K562 (cell line): ENCODE data around the gene CMTR1. TPM values are rescaled to one million over a fixed set of nuclear protein-coding genes. Genes with fewer than 3 reads are reported as not detected.

Source experiments
- ATAC-seq: fragments of 200-7000 bp; cut with Tn5 transposase; 3 replicates; pipeline ENCODE4 v1.9.1; 2020; ENCODE audit warnings: moderate library complexity
- BruUV-seq: library from RNA; stranded (reverse); fragments of 400-500 nt; replicated peaks from 2 replicates; lab custom pipeline; 2021; lab: Mats Ljungman, UMichigan
- CTCF ChIA-PET: fragments of 300-600 bp; formaldehyde crosslinking; extraction: SDS; loops from one replicate; lab custom pipeline; 2021; ENCODE audit warnings: low intra/inter-chr PET ratio; lab: Yijun Ruan, JAX
- POLR2A ChIA-PET: fragments of 300-600, 350-650 bp; sonication (Branson Sonifier 250); formaldehyde crosslinking; extraction: SDS; loops from one replicate; lab custom pipeline; 2021; ENCODE audit warnings: antibody characterized with exemption, inconsistent platforms; lab: Yijun Ruan, JAX
- DNase-seq, 4 experiments: peaks; one replicate each; pipeline versions ENCODE4 v3.0.0 to v3.0.0-alpha.2; 2011 to 2018; ENCODE audit warnings: low spot score in 3 of 4, mixed read lengths in 3 of 4; ENCODE audit errors: extremely low read depth in 1 of 4
- FAIRE-seq: peaks from 2 replicates; lab custom pipeline; 2011; peaks lifted over from hg19 to GRCh38; lab: Jason Lieb, UNC
- H2AFZ ChIP-seq: 2 replicates; pipeline ENCODE4 v1.6.0; 2011; ENCODE audit warnings: low read depth, low read length, control low read depth, inconsistent platforms
- H3K27ac ChIP-seq: fragments of 200-600 bp; 3 replicates; pipeline ENCODE4 v1.8.0; 2011; ENCODE audit warnings: low read depth, mild to moderate bottlenecking, control low read depth, inconsistent platforms, low read length, moderate library complexity, mixed read lengths; ENCODE audit errors: extremely low read depth
- H3K27me3 ChIP-seq, 2 experiments: fragments of 300-600 bp in 1 of 2; 2 replicates in 1 of 2; 3 replicates in 1 of 2; pipeline versions ENCODE4 v1.6.0 to v1.8.0; 2011; ENCODE audit warnings: inconsistent platforms in 2 of 2, low read length in 2 of 2, mild to moderate bottlenecking in 1 of 2, mixed read lengths in 1 of 2, moderate library complexity in 1 of 2; ENCODE audit not compliant: control insufficient read depth in 2 of 2, insufficient read depth in 2 of 2
- H3K36me3 ChIP-seq: fragments of 300-600 bp; 3 replicates; pipeline ENCODE4 v1.8.0; 2011; ENCODE audit warnings: mild to moderate bottlenecking, low read length, inconsistent platforms; ENCODE audit not compliant: control insufficient read depth, insufficient read depth
- H3K4me1 ChIP-seq, 2 experiments: fragments of 200-600 bp in 1 of 2; replicated peaks in 1 of 2; 2 replicates in 1 of 2; 3 replicates in 1 of 2; pipeline versions ENCODE4 v1.5.1 to v1.8.0; 2011; ENCODE audit warnings: inconsistent platforms in 2 of 2, low read length in 2 of 2, mild to moderate bottlenecking in 1 of 2, mixed read lengths in 1 of 2, moderate library complexity in 1 of 2; ENCODE audit not compliant: control insufficient read depth in 2 of 2, insufficient read depth in 2 of 2
- H3K4me2 ChIP-seq: 2 replicates; pipeline ENCODE4 v1.6.1; 2011; ENCODE audit warnings: low read length, control low read depth, inconsistent platforms, mixed read lengths; ENCODE audit not compliant: insufficient read depth
- H3K4me3 ChIP-seq: fragments of 200-600 bp; sonication (generic), shearing (Covaris generic); 2 replicates; pipeline ENCODE4 v1.5.1; 2016; ENCODE audit warnings: control low read depth, inconsistent platforms
- H3K79me2 ChIP-seq: fragments of 200-600 bp; 3 replicates; pipeline ENCODE4 v1.8.0; 2011; ENCODE audit warnings: low read length, inconsistent platforms; ENCODE audit not compliant: control insufficient read depth, insufficient read depth
- H3K9ac ChIP-seq, 2 experiments: 2 replicates each; pipeline versions ENCODE4 v1.6.0 to v1.6.1; 2011; ENCODE audit warnings: low read depth in 2 of 2, low read length in 2 of 2, control low read depth in 1 of 2, inconsistent platforms in 1 of 2, mild to moderate bottlenecking in 1 of 2, mixed read lengths in 1 of 2; ENCODE audit not compliant: insufficient read depth in 1 of 2
- H3K9me1 ChIP-seq: one replicate; pipeline ENCODE4 v1.6.0; 2011; ENCODE audit warnings: inconsistent platforms, mild to moderate bottlenecking, low read length, moderate library complexity; ENCODE audit not compliant: control insufficient read depth, insufficient read depth
- H3K9me3 ChIP-seq: replicated peaks from 2 replicates; pipeline ENCODE4 v1.5.1; 2011; ENCODE audit warnings: low read depth, low read length, inconsistent platforms; ENCODE audit not compliant: control insufficient read depth, insufficient read depth
- H4K20me1 ChIP-seq: replicated peaks from 2 replicates; pipeline ENCODE4 v1.6.1; 2011; ENCODE audit warnings: low read length, inconsistent platforms, mixed read lengths; ENCODE audit not compliant: control insufficient read depth, insufficient read depth
- CBFA2T3 ChIP-seq: fragments of 450-650 bp; IDR thresholded peaks from 2 replicates; pipeline ENCODE4 v1.6.1; 2017
- CBX1 ChIP-seq: sonication (generic); IDR thresholded peaks from 2 replicates; pipeline ENCODE4 v1.6.1; 2016; ENCODE audit warnings: antibody characterized with exemption, low read depth, mild to moderate bottlenecking
- CCNT2 ChIP-seq: IDR thresholded peaks from 2 replicates; pipeline ENCODE4 v1.6.1; 2011; ENCODE audit warnings: borderline replicate concordance, low read depth, mild to moderate bottlenecking, moderate library complexity, mixed read lengths, low read length; ENCODE audit not compliant: insufficient read length; ENCODE audit errors: extremely low read depth
- EHMT2 ChIP-seq: fragments of 450-650 bp; IDR thresholded peaks from 2 replicates; pipeline ENCODE4 v1.6.1; 2018; ENCODE audit warnings: antibody characterized with exemption
- FOXA3 ChIP-seq, 2 experiments: fragments of 450-650 bp in 1 of 2; sonication (generic) in 1 of 2; formaldehyde crosslinking; IDR thresholded peaks in 1 of 2; conservative IDR thresholded peaks in 1 of 2; 2 replicates each; pipeline versions ENCODE4 v1.4.0 to v1.8.0; 2020 to 2022; ENCODE audit warnings: mild to moderate bottlenecking in 2 of 2, missing genetic modification reagents in 1 of 2
- GATA2 ChIP-seq: sonication (generic); formaldehyde crosslinking; IDR thresholded peaks from 2 replicates; pipeline ENCODE4 v1.4.0; 2020; ENCODE audit warnings: mild to moderate bottlenecking, missing genetic modification reagents
- HDAC1 ChIP-seq, 2 experiments: fragments of 450-650 bp; IDR thresholded peaks; 2 replicates each; pipeline ENCODE4 v1.6.1; 2016 to 2017; ENCODE audit warnings: inconsistent platforms in 1 of 2, mild to moderate bottlenecking in 1 of 2, moderate library complexity in 1 of 2
- KLF16 ChIP-seq: IDR thresholded peaks from 2 replicates; pipeline ENCODE4 v1.6.1; 2016; ENCODE audit warnings: antibody characterized with exemption
- PHB2 ChIP-seq: fragments of 450-650 bp; IDR thresholded peaks from 2 replicates; pipeline ENCODE4 v1.6.1; 2017; ENCODE audit warnings: low read depth
- RAD21 ChIP-seq, 2 experiments: fragments of 250-450 bp in 1 of 2; fragments of 450-650 bp in 1 of 2; sonication (Bioruptor Pico) in 1 of 2; formaldehyde crosslinking in 1 of 2; IDR thresholded peaks in 1 of 2; conservative IDR thresholded peaks in 1 of 2; 2 replicates each; pipeline versions ENCODE4 v1.4.0 to v1.8.0; 2020 to 2022; ENCODE audit warnings: mild to moderate bottlenecking in 2 of 2, moderate library complexity in 1 of 2
- ZNF507 ChIP-seq: conservative IDR thresholded peaks from 2 replicates; pipeline ENCODE4 v1.6.1; 2017; ENCODE audit warnings: missing genetic modification characterization, missing compliant biosample characterization
- WGBS: fragments of 100-300 bp; shearing (Covaris generic); methylation state at CpG from one replicate; pipeline ENCODE4 v1.1.6; 2016; ENCODE audit warnings: low coverage, mixed read lengths; ENCODE audit not compliant: insufficient coverage; ENCODE audit errors: missing lambda C conversion rate; 5-methylcytosine and 5-hydroxymethylcytosine counted together
- in situ Hi-C: fragments of 300-500 bp; cut with MboI; formaldehyde crosslinking; loops from 4 replicates; pipeline ENCODE4 v1.15.0; 2018; ENCODE audit warnings: inconsistent platforms, mixed read lengths
- intact Hi-C: fragments of 100-400 bp; cut with micrococcal nuclease; formaldehyde crosslinking; loops from 2 replicates; pipeline ENCODE4 v1.14.2; 2022
- polyA plus RNA-seq, 8 experiments: library from polyadenylated mRNA; depleted of rRNA in 4 of 8; stranded (reverse) in 5 of 8; unstranded in 3 of 8; fragments of >200 nt; fragmentation: Nextera tagmentation in 2 of 8; fragmentation: Illumina TruSeq in 1 of 8; extraction: Ambion mirVana in 2 of 8; extraction: Trizol in 1 of 8; gene quantifications; 2 replicates each; pipeline versions ENCODE4 v1.2.1 to v1.2.3, GENCODE V29; 2011 to 2014; ENCODE audit warnings: inconsistent platforms in 1 of 8, missing spikeins in 1 of 8
- total RNA-seq, 7 experiments: library from RNA; depleted of rRNA in 6 of 7; stranded (reverse); fragments of >200 nt in 6 of 7; fragmentation: Illumina TruSeq in 2 of 7; extraction: Trizol in 2 of 7; gene quantifications; 2 replicates each; pipeline versions ENCODE4 v1.2.1 to v1.2.3, GENCODE V29; 2011 to 2021; ENCODE audit warnings: low replicate concordance in 1 of 7
- TF ChIP-seq, protein P1 (sequence below): fragments of 450-650 bp; IDR thresholded peaks from 2 replicates; pipeline ENCODE4 v1.6.1; 2016
- TF ChIP-seq, protein P2 (sequence below): fragments of 250-450 bp; sonication (Bioruptor Pico); IDR thresholded peaks from 2 replicates; pipeline ENCODE4 v1.5.0; 2021; ENCODE audit warnings: mild to moderate bottlenecking, moderate library complexity
- TF ChIP-seq, protein P3 (sequence below): fragments of 250-450 bp; sonication (Bioruptor Pico); IDR thresholded peaks from 2 replicates; pipeline ENCODE4 v1.5.0; 2020; ENCODE audit warnings: mild to moderate bottlenecking

Gene CMTR1
- total and polyA plus RNA-seq, 9 of the 15 experiments (the other 6 are each of a cell fraction or from before 2014, with no cell fraction given) = 2.9 to 63.5 (median 49.5) TPM

DNA sequence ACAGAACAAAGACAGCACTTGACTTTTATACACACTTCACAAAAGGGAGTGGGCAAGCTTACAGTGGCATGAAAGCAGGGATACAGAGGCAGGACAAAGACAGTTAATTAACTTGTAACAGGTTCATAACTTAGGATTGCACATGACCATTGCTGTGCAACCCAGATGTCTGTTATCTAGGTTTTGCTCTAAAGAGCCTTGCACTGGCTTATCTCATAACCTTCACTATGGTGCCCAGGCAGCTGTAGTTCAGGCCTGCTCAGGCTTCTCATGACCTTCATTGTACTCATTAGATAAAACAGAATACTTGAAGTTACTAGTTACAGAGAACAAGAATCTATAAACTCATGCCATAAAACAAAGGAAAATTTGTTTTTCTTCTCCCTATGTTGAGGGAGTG is 31.4 kb upstream of the CMTR1 start (continued):
- TF ChIP-seq EHMT2 (peak; percentile 68; the same call in 1 of the 2 replicates), HDAC1 (IDR thresholded peaks at IDR 0.05) (peak in 1 of 2 experiments; percentile 49; a peak in 1 of 4 replicates), GATA2 (peak; percentile 67; the same call in 1 of the 2 replicates), KLF16 (peak; percentile 88), PHB2 (0 out of 2 replicates have a peak, but pooled peaks have one; percentile 18), FOXA3 (CRISPR knock-in tag; conservative IDR thresholded peaks at IDR 0.05 in 1 of 2, IDR thresholded peaks at IDR 0.05 in 1 of 2) (0 out of 4 replicates have a peak, but pooled peaks of 1 of the 2 experiments have one; percentile 17), CCNT2 (peak; percentile 33)
- TF ChIP-seq, protein P1, sequence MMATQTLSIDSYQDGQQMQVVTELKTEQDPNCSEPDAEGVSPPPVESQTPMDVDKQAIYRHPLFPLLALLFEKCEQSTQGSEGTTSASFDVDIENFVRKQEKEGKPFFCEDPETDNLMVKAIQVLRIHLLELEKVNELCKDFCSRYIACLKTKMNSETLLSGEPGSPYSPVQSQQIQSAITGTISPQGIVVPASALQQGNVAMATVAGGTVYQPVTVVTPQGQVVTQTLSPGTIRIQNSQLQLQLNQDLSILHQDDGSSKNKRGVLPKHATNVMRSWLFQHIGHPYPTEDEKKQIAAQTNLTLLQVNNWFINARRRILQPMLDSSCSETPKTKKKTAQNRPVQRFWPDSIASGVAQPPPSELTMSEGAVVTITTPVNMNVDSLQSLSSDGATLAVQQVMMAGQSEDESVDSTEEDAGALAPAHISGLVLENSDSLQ = 0 out of 2 replicates have a peak, but pooled peaks have one; percentile 9

DNA sequence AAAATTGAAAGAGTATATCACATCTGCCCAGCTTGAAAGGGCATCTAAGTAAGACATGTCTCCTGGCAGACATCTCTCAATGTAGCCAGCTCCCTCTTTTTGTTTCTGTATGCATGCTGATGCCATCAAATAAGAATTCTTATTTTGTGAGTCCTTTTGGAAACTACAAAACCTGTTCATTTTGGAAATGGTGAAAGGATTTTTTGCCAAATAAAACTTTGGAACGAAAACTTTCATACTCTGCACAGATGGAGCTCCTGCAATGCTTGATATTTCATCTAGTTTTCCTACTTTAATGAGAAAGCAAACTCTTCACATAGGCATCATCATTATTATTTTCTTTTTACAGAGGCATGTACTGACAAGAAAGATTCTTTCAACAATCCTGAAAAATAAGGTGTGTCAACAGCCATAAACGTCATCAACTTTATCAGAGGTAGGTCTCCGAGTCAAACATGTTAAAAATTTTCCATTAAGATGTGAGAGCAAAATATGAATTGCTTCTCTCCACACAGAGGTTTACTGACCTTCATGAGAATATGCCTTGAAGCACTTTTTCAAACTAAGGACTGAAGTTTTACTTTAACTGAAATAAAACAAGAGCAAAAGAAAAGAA is 26.2 kb upstream of the CMTR1 start:
- peak overlapping the region; percentile 50 for H2AFZ ChIP-seq
- H3K4me3 ChIP-seq = no peak overlapping the region
- intact Hi-C loops = no loop called here
- H3K4me1 ChIP-seq = peaks cover 0 to 7% of the 10 kb centered on the region in 2 experiments; a peak in 2 of 5 replicates
- H3K79me2 ChIP-seq = no peaks in the 10 kb centered on the region
- in situ Hi-C loops = no loop called here
- no peak for FAIRE-seq
- no peaks in the 10 kb centered on the region for H3K9me3 ChIP-seq
- no peak overlapping the region for H3K9ac ChIP-seq
- H3K27me3 ChIP-seq = no peaks in the 10 kb centered on the region
- no TSS peak for BruUV-seq
- no peak overlapping the region for H3K4me2 ChIP-seq
- no peaks in the 10 kb centered on the region for H4K20me1 ChIP-seq
- ChIA-PET POLR2A (interaction anchor here (1.1 kb wide), 1 partner anchor 14 kb away, joined by 4 read pairs; no protein-coding TSS in a partner anchor), CTCF (no interaction called here)
- no peak overlapping the region for H3K27ac ChIP-seq
- no peak for DNase-seq
- no peaks in the 10 kb centered on the region for H3K36me3 ChIP-seq
- no peak for ATAC-seq
- H3K9me1 ChIP-seq = no peaks in the 10 kb centered on the region
- WGBS = 15% methylated on average over 3 of the region's 3 CpGs
- TF ChIP-seq CBFA2T3 = no peak
- TF ChIP-seq, protein P2, sequence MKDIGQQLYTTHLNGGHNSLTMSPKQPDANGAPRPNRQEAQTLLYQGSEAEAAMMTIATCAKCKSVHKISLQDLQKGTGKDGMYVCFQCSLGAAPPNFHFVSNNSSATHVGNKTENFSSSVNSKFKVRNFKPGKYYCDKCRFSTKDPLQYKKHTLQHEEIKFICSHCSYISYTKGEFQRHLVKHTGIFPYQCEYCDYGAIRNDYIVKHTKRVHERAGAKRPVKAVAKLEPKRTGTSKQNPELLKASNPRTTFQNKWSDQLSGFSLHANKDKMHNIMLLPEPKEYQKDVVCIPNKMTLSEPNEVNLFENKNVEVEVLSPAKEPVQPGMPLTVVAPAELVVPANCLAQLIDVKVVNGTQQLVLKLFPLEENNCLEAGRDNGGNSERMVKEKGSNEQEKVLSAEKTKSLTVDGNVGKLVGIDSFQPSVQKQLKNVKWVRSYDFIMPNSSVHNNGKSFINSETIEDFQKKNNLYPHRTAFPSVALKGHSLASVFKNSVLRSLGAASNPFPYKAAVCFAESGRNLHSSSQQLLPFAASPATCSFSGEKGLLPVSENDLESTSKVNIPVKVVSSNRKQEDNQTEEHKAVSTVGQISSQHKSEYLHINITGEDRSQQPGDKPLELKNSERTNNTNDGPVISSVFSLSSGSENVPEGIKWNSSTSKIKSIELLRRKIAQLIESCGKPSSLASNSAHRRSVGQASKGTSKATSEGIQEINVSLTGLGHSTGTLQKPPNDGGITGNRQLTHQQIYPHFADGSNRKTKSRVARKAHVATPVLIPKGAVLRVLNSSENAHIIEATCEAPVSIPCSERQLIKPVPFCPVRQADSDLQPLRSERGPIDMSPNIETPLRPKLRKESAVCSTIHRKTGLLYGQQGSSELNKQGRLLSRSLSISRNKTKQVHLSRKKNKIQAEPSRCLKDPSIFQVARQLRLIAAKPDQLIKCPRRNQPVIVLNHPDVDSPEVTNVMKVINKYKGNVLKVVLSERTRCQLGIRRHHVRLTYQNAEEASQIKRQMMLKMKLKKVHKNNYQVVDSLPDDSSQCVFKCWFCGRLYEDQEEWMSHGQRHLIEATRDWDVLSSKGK (CRISPR knock-in tag) = no peak
- TF ChIP-seq CBX1 = no peak
- TF ChIP-seq RAD21 (CRISPR knock-in tag; conservative IDR thresholded peaks at IDR 0.05 in 1 of 2, IDR thresholded peaks at IDR 0.05 in 1 of 2) = no peak
- TF ChIP-seq ZNF507 (tag) = no peak
- TF ChIP-seq, protein P3, sequence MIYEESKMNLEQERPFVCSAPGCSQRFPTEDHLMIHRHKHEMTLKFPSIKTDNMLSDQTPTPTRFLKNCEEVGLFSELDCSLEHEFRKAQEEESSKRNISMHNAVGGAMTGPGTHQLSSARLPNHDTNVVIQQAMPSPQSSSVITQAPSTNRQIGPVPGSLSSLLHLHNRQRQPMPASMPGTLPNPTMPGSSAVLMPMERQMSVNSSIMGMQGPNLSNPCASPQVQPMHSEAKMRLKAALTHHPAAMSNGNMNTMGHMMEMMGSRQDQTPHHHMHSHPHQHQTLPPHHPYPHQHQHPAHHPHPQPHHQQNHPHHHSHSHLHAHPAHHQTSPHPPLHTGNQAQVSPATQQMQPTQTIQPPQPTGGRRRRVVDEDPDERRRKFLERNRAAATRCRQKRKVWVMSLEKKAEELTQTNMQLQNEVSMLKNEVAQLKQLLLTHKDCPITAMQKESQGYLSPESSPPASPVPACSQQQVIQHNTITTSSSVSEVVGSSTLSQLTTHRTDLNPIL (CRISPR knock-in tag) = no peak
